ENCODE results near the gene GCNT1. TPM values are rescaled to one million over a fixed set of nuclear protein-coding genes. Genes with fewer than 3 reads are reported as not detected.

GCNT1 gene
- total RNA-seq, result 4.7 TPM

DNA sequence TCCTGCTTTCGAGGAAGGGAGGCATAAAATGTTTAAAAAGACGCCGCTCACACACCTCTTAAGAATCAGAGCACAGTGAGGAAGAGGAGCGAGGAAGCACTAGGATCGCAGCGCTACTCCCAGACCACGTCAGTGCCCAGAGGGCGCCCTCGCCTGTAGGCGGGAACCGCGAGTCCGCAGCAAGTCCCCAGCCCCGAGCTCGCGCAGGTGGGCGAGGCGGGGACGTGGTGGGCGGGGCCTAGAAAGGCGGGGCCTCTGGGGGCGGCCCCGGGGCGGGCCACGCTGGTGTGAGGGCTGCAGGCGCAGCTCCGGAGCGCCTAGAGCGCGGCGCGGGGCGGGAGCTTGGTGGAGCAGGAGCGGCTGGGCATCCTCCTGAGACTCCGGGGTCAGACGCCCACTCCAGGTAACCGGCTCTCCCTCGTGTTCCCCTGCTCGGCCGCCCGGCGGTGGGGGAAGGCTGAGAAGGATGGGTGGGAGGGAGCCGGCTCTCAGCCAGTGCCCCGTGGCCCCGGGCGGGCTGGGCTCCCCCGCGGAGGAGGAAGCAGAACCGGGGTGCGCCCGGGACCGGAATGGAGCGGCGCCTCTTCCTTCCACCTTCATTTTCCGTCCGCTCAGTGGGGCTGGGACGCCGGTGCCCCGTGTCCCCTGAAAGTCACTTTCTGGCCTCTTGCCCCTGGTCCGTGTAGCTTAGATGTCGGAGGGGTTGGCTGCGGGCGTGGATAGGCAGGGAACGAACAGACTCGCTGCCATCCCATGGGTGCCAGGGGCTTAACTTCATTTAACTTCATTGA lies at the start of gene GCNT1:
TSS of gene GCNT1 (plus strand) at position 280 of the 791 bp plus-strand sequence. CDS start 43,200 bp downstream, outside the sequence.

Other genes with a start within 250 kb of the GCNT1 start
- gene RFK, start 64.8 kb upstream of the GCNT1 start, total RNA-seq, result 47.0 TPM

All from parietal lobe (tissue), 1 donor.